ENCODE data around the gene MROH2B.

MROH2B gene

GRCh38 chr5:40972434-40972833, 98.7 kb downstream of the MROH2B start:
- DNase-seq (ENCODE audit: low read depth in 2 of 2): no peak

- DNase-seq (ENCODE audit: low read depth in 2 of 2): no peak
Observed at GRCh38 chr5:40962207-40962955, 108.8 kb downstream of the MROH2B start.

- no peak for DNase-seq (ENCODE audit: low read depth in 2 of 2)
Observed at GRCh38 chr5:40960037-40960436, 111.1 kb downstream of the MROH2B start.

- no peak for DNase-seq (ENCODE audit: low read depth in 2 of 2)
Observed at GRCh38 chr5:40958811-40959210, 112.3 kb downstream of the MROH2B start.

GRCh38 chr5:40957048-40957447, 114.1 kb downstream of the MROH2B start:
- no peak for DNase-seq (ENCODE audit: low read depth in 2 of 2)

GRCh38 chr5:40955313-40955712, 115.8 kb downstream of the MROH2B start:
- no peak for DNase-seq (ENCODE audit: low read depth in 2 of 2)

Measured in stimulated activated CD4-positive, alpha-beta T cell treated with anti-CD3 and anti-CD28 coated beads, Interleukin-12 subunit alpha, Interleukin-12 subunit beta, amount 100 ng/mL, for 24 hours (primary cell).